Measurements from ENCODE around the gene TSN. TPM values are rescaled to one million over a fixed set of nuclear protein-coding genes. Genes with fewer than 3 reads are reported as not detected.

TSN gene
- total RNA-seq, 1 experiment from 2014 or later: 102 TPM

DNA sequence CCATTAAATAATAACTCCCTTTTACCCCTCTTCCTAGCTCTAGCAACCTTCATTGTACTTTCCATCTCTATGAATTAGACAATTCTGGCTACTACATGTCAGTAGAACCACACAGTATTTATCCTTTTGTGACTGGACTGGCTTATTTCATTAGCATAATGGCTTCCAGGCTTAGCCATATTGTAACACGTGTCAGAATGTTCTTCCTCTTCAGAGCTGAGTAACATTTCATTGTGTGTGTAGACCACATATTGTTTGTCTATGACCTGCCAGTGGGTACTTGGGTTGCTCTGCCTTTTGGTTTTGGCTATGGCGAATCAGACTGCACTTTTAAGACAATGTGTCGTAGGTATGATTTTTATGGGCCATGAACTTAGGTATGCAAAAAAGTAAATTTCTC is 20.9 kb downstream of the TSN start:
- Histone ChIP-seq H2AK5ac (ENCODE audit: insufficient read length, low read length) (no peak overlapping the region), H3K79me1 (ENCODE audit: insufficient read depth, low read depth, low read length, poor library complexity, severe bottlenecking) (no peaks in the 10 kb centered on the region), H3K56ac (ENCODE audit: insufficient read length, low read depth, low read length) (no peak overlapping the region), H2AFZ (ENCODE audit: low read length) (no peak overlapping the region), H3K14ac (ENCODE audit: insufficient read depth, low read length) (no peak overlapping the region), H3T11ph (ENCODE audit: low read length) (no peak overlapping the region), H3K4ac (ENCODE audit: low read depth, low read length) (no peak overlapping the region), H3K27ac (ENCODE audit: insufficient read length, low read depth, low read length) (no peak overlapping the region), H3K79me2 (ENCODE audit: insufficient read depth, low read length) (no peaks in the 10 kb centered on the region), H4K8ac (replicated peaks; ENCODE audit: insufficient read length, low read depth, low read length) (no peak overlapping the region), H3K18ac (ENCODE audit: insufficient read length, low read depth, low read length) (no peak overlapping the region), H3K27me3 (ENCODE audit: insufficient read depth, low read length) (no peaks in the 10 kb centered on the region), H3K23me2 (ENCODE audit: insufficient read length, low read depth, low read length, poor library complexity, severe bottlenecking) (no peaks in the 10 kb centered on the region), H3K4me1 (ENCODE audit: insufficient read depth, low read length) (peaks cover 6% of the 10 kb centered on the region; the same call in 1 of the 2 replicates), H4K91ac (ENCODE audit: insufficient read length, low read depth, low read length) (no peak overlapping the region), H2BK120ac (ENCODE audit: low read depth, low read length, poor library complexity, severe bottlenecking) (no peak overlapping the region), H2BK12ac (ENCODE audit: insufficient read length, low read depth, low read length) (no peak overlapping the region), H3K4me2 (ENCODE audit: insufficient read depth, insufficient read length, low read length) (no peak overlapping the region), H4K20me1 (ENCODE audit: control insufficient read depth, insufficient read depth, insufficient read length) (peaks cover 2% of the 10 kb centered on the region), H2BK15ac (ENCODE audit: low read depth, low read length) (no peak overlapping the region), H3K9ac (ENCODE audit: extremely low read depth, insufficient read length, low read length) (no peak overlapping the region), H2BK5ac (ENCODE audit: insufficient read length, low read length) (no peak overlapping the region), H4K5ac (ENCODE audit: insufficient read length, low read depth, low read length) (no peak overlapping the region), H3K23ac (ENCODE audit: insufficient read length, low read depth, low read length) (no peak overlapping the region), H2BK20ac (ENCODE audit: low read depth, low read length, poor library complexity, severe bottlenecking) (no peak overlapping the region), H3K9me3 (ENCODE audit: control insufficient read depth, low read depth, low read length) (no peaks in the 10 kb centered on the region)
- Mint-ChIP-seq H3K4me1 (peaks cover 9 to 19% of the 10 kb centered on the region in 2 experiments), H3K27ac (no peak overlapping the region), H3K27me3 (ENCODE audit: low read depth) (peaks cover 2% of the 10 kb centered on the region; the same call in 1 of the 2 replicates), H3K9me3 (no peaks in the 10 kb centered on the region; a peak in 1 of 5 replicates), H3K4me3 (no peak overlapping the region), H3K36me3 (ENCODE audit: insufficient read depth in 1 of 3, low read depth in 3 of 3) (no peaks in the 10 kb centered on the region)
- WGBS (ENCODE audit: extremely low coverage, insufficient read length, low lambda C conversion rate): no CpG with 5 or more reads among the region's 3 CpGs
- DNase-seq: no peak
- TF ChIP-seq, protein P1, sequence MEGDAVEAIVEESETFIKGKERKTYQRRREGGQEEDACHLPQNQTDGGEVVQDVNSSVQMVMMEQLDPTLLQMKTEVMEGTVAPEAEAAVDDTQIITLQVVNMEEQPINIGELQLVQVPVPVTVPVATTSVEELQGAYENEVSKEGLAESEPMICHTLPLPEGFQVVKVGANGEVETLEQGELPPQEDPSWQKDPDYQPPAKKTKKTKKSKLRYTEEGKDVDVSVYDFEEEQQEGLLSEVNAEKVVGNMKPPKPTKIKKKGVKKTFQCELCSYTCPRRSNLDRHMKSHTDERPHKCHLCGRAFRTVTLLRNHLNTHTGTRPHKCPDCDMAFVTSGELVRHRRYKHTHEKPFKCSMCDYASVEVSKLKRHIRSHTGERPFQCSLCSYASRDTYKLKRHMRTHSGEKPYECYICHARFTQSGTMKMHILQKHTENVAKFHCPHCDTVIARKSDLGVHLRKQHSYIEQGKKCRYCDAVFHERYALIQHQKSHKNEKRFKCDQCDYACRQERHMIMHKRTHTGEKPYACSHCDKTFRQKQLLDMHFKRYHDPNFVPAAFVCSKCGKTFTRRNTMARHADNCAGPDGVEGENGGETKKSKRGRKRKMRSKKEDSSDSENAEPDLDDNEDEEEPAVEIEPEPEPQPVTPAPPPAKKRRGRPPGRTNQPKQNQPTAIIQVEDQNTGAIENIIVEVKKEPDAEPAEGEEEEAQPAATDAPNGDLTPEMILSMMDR (conservative IDR thresholded peaks at IDR 0.05): no peak
